ENCODE data around the gene NKIRAS2. TPM values are rescaled to one million over a fixed set of nuclear protein-coding genes. Genes with fewer than 3 reads are reported as not detected.

NKIRAS2 gene
- total and polyA plus RNA-seq, 2 donors (not counting 3 experiments of a cell fraction or from before 2014, with no cell fraction given), result 57.3 to 87.6 TPM

DNA sequence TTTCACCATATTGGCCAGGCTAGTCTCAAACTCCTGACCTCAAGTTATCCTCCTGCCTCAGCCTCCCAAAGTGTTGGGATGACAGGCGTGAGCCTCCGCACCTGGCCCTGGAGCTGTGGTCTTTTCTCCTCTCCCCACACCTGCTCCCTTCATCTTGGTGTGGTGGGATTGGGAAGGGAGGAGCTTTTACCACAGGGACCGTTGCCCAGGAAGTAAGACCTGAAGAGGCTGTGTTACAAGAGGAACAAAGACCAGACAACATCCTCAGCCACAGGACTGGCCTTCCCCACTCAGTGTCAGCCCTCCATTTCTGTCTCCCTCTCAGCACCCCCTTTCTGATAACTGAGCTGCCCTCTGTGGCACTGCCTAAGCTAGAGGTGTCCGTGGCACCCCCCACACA, 39.9 kb downstream of the NKIRAS2 start:
- dilution Hi-C loops (cut with MboI; ENCODE audit: extremely low pct_ligation_motif_present, low sequenced_read_pairs), result no loop called here
- FAIRE-seq, result no peak
- POLR2A ChIA-PET, result no interaction called here

DNA sequence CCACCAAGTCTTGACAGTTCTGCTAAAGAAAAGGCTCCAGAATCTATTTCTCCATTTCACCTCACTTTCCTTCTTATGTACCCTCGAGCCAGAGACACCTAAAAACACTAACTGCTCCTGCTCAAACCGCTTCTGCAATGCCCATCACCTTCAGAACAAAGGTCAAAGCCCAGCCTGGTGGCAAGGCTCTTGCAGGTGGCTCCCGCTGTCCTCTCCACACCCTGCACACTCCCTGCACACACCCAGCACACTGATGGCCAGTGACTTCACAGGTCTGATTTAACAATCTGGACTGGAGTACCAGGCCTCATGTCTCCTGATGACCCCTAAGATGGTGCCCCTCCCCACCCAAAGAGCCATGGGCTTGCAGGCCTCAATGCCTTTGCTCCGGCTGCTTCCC, 40.3 kb downstream of the NKIRAS2 start:
- no peak for DNase-seq (ENCODE audit: low read depth, low spot score)
- Histone ChIP-seq H3K9me1 (replicated peaks; ENCODE audit: control insufficient read depth, extremely low read depth, insufficient read depth, low read length) (no peaks in the 10 kb centered on the region), H4K20me1 (replicated peaks; ENCODE audit: control insufficient read depth, extremely low read depth, insufficient read depth, low read length) (no peaks in the 10 kb centered on the region), H3K36me3 (ENCODE audit: control insufficient read depth in 2 of 2, extremely low read depth in 1 of 2, insufficient read depth in 2 of 2, low read length in 2 of 2) (no peaks in the 10 kb centered on the region), H3K4me3 (replicated peaks in 1 of 3; ENCODE audit: insufficient read depth in 1 of 3, low read depth in 1 of 3, low read length in 3 of 3) (no peak overlapping the region), H3K79me2 (ENCODE audit: control insufficient read depth, insufficient read depth, low read length) (no peaks in the 10 kb centered on the region), H3K9me3 (replicated peaks; ENCODE audit: control insufficient read depth, insufficient read depth, low read length) (no peaks in the 10 kb centered on the region), H3K27me3 (ENCODE audit: control insufficient read depth in 2 of 2, insufficient read depth in 2 of 2, low read length in 2 of 2) (peaks cover 8 to 9% of the 10 kb centered on the region in 2 experiments), H3K4me1 (ENCODE audit: control insufficient read depth, extremely low read depth, insufficient read depth, low read length) (no peaks in the 10 kb centered on the region), H3K4me2 (ENCODE audit: insufficient read depth, low read length) (no peak overlapping the region), H2AFZ (ENCODE audit: low read depth, low read length) (no peak overlapping the region), H3K9ac (replicated peaks; ENCODE audit: extremely low read depth, insufficient read depth, low read length) (no peak overlapping the region), H3K27ac (ENCODE audit: insufficient read depth, low read depth, low read length) (no peak overlapping the region)
- no peak for TF ChIP-seq JUN (IDR thresholded peaks at IDR 0.05; ENCODE audit: borderline replicate concordance, insufficient read depth, insufficient read length, low read depth)
- TF ChIP-seq, protein P1, sequence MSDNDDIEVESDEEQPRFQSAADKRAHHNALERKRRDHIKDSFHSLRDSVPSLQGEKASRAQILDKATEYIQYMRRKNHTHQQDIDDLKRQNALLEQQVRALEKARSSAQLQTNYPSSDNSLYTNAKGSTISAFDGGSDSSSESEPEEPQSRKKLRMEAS (IDR thresholded peaks at IDR 0.05; ENCODE audit: insufficient read depth, insufficient read length), result no peak
- no peak for TF ChIP-seq MYC (IDR thresholded peaks at IDR 0.05; ENCODE audit: low read depth, low read length)
- TF ChIP-seq FOS (IDR thresholded peaks at IDR 0.05; ENCODE audit: borderline replicate concordance, insufficient read depth, low read length), result no peak
- TF ChIP-seq EZH2 (IDR thresholded peaks at IDR 0.05; ENCODE audit: borderline replicate concordance, low read depth, low read length, severe bottlenecking), result no peak
- TF ChIP-seq, protein P2, sequence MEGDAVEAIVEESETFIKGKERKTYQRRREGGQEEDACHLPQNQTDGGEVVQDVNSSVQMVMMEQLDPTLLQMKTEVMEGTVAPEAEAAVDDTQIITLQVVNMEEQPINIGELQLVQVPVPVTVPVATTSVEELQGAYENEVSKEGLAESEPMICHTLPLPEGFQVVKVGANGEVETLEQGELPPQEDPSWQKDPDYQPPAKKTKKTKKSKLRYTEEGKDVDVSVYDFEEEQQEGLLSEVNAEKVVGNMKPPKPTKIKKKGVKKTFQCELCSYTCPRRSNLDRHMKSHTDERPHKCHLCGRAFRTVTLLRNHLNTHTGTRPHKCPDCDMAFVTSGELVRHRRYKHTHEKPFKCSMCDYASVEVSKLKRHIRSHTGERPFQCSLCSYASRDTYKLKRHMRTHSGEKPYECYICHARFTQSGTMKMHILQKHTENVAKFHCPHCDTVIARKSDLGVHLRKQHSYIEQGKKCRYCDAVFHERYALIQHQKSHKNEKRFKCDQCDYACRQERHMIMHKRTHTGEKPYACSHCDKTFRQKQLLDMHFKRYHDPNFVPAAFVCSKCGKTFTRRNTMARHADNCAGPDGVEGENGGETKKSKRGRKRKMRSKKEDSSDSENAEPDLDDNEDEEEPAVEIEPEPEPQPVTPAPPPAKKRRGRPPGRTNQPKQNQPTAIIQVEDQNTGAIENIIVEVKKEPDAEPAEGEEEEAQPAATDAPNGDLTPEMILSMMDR (IDR thresholded peaks at IDR 0.05; ENCODE audit: extremely low read depth in 1 of 2, insufficient read depth in 1 of 2, low read depth in 1 of 2, low read length in 2 of 2), result no peak
- TF ChIP-seq POLR2AphosphoS5 (IDR thresholded peaks at IDR 0.05; ENCODE audit: insufficient read depth, low read depth, low read length), result no peak
- no peak for TF ChIP-seq POLR2A (IDR thresholded peaks at IDR 0.05; ENCODE audit: low read depth, low read length)
- TF ChIP-seq GATA2 (IDR thresholded peaks at IDR 0.05; ENCODE audit: insufficient read depth, insufficient read length, low read depth, low read length), result no peak
- no peak for FAIRE-seq
- ChIA-PET POLR2A (no interaction called here), CTCF (no interaction called here)
- intact Hi-C loops (cut with micrococcal nuclease) (no loop called here), dilution Hi-C loops (cut with MboI; ENCODE audit: extremely low pct_ligation_motif_present, low sequenced_read_pairs) (no loop called here)
- no TSS peak for BruUV-seq (replicated peaks)

More for the DNA sequence above, 39.9 kb downstream of the NKIRAS2 start:
- no peak overlapping the region for H3K27ac ChIP-seq (ENCODE audit: insufficient read depth, low read depth, low read length)
- no peak for DNase-seq (ENCODE audit: low read depth, low spot score)
- no TSS peak for BruUV-seq (replicated peaks)
- H3K9me3 ChIP-seq (replicated peaks; ENCODE audit: control insufficient read depth, insufficient read depth, low read length), result no peaks in the 10 kb centered on the region
- H3K79me2 ChIP-seq (ENCODE audit: control insufficient read depth, insufficient read depth, low read length), result no peaks in the 10 kb centered on the region
- H4K20me1 ChIP-seq (replicated peaks; ENCODE audit: control insufficient read depth, extremely low read depth, insufficient read depth, low read length), result no peaks in the 10 kb centered on the region
- no peaks in the 10 kb centered on the region for H3K4me1 ChIP-seq (ENCODE audit: control insufficient read depth, extremely low read depth, insufficient read depth, low read length)
- H3K27me3 ChIP-seq (ENCODE audit: control insufficient read depth in 2 of 2, insufficient read depth in 2 of 2, low read length in 2 of 2), result peaks cover 8 to 12% of the 10 kb centered on the region in 2 experiments
- H3K9me1 ChIP-seq (replicated peaks; ENCODE audit: control insufficient read depth, extremely low read depth, insufficient read depth, low read length), result no peaks in the 10 kb centered on the region
- H3K9ac ChIP-seq (replicated peaks; ENCODE audit: extremely low read depth, insufficient read depth, low read length), result no peak overlapping the region
- no peaks in the 10 kb centered on the region for H3K36me3 ChIP-seq (ENCODE audit: control insufficient read depth in 2 of 2, extremely low read depth in 1 of 2, insufficient read depth in 2 of 2, low read length in 2 of 2)
- intact Hi-C loops (cut with micrococcal nuclease), result no loop called here
- H2AFZ ChIP-seq (ENCODE audit: low read depth, low read length), result no peak overlapping the region
- CTCF ChIA-PET, result interaction anchor here (1.1 kb wide), 1 partner anchor 8 kb away, joined by 4 read pairs; no protein-coding TSS in a partner anchor
- H3K4me3 ChIP-seq (replicated peaks in 1 of 3; ENCODE audit: insufficient read depth in 1 of 3, low read depth in 1 of 3, low read length in 3 of 3), result no peak overlapping the region
- no peak overlapping the region for H3K4me2 ChIP-seq (ENCODE audit: insufficient read depth, low read length)
- TF ChIP-seq, protein P1 (IDR thresholded peaks at IDR 0.05; ENCODE audit: insufficient read depth, insufficient read length), result no peak
- TF ChIP-seq, protein P2 (IDR thresholded peaks at IDR 0.05; ENCODE audit: extremely low read depth in 1 of 2, insufficient read depth in 1 of 2, low read depth in 1 of 2, low read length in 2 of 2), result no peak
- TF ChIP-seq POLR2AphosphoS5 (IDR thresholded peaks at IDR 0.05; ENCODE audit: insufficient read depth, low read depth, low read length), result no peak
- TF ChIP-seq EZH2 (IDR thresholded peaks at IDR 0.05; ENCODE audit: borderline replicate concordance, low read depth, low read length, severe bottlenecking), result no peak
- no peak for TF ChIP-seq FOS (IDR thresholded peaks at IDR 0.05; ENCODE audit: borderline replicate concordance, insufficient read depth, low read length)
